ENCODE data around the gene VPS13D.

- TF ChIP-seq TAF1 (IDR thresholded peaks at IDR 0.05; ENCODE audit: low read depth) = no peak
- no peak for TF ChIP-seq MAX (IDR thresholded peaks at IDR 0.05)
- no peak for TF ChIP-seq RAD21 (IDR thresholded peaks at IDR 0.05; ENCODE audit: low read depth)
- TF ChIP-seq CEBPB (IDR thresholded peaks at IDR 0.05) = no peak
- TF ChIP-seq YY1 (IDR thresholded peaks at IDR 0.05; ENCODE audit: low read depth) = no peak
- TF ChIP-seq NFIC (IDR thresholded peaks at IDR 0.05) = no peak
- TF ChIP-seq EP300 (IDR thresholded peaks at IDR 0.05; ENCODE audit: borderline replicate concordance) = no peak
- no peak for TF ChIP-seq CREB1 (IDR thresholded peaks at IDR 0.05; ENCODE audit: low read depth)
- TF ChIP-seq EGR1 (IDR thresholded peaks at IDR 0.05) = no peak
- TF ChIP-seq TCF12 (IDR thresholded peaks at IDR 0.05; ENCODE audit: low read depth) = no peak
- no peak for TF ChIP-seq USF1 (IDR thresholded peaks at IDR 0.05)
- TF ChIP-seq REST (IDR thresholded peaks at IDR 0.05; ENCODE audit: low read depth) = no peak
- no peak for TF ChIP-seq TEAD4 (IDR thresholded peaks at IDR 0.05)
These were observed 118.3 kb downstream of the VPS13D start for GRCh38 chr1:12348113-12348512.
